HepG2 (cell line): ENCODE results near the gene NFASC. TPM values are rescaled to one million over a fixed set of nuclear protein-coding genes. Genes with fewer than 3 reads are reported as not detected.

ENCODE experiments used
- AHDC1 ChIP-seq: sonication (generic); formaldehyde crosslinking; IDR thresholded peaks from 2 replicates; pipeline ENCODE4 v1.5.1; 2020; ENCODE audit warnings: mild to moderate bottlenecking, missing genetic modification reagents, borderline replicate concordance
- DNMT3B ChIP-seq: conservative IDR thresholded peaks from 2 replicates; pipeline ENCODE4 v1.6.1; 2016; ENCODE audit warnings: missing biosample characterization, control low read depth
- HOXA7 ChIP-seq: sonication (generic); formaldehyde crosslinking; IDR thresholded peaks from 2 replicates; pipeline ENCODE4 v1.8.1; 2022; ENCODE audit warnings: mild to moderate bottlenecking, missing genetic modification reagents, moderate library complexity
- ISX ChIP-seq: sonication (generic); formaldehyde crosslinking; conservative IDR thresholded peaks from 2 replicates; pipeline ENCODE4 v1.5.0; 2020; ENCODE audit warnings: missing genetic modification reagents
- TBP ChIP-seq: sonication (generic); formaldehyde crosslinking; IDR thresholded peaks from 2 replicates; pipeline ENCODE4 v1.5.0; 2020; ENCODE audit warnings: missing genetic modification reagents
- ZBTB2 ChIP-seq: sonication (generic); formaldehyde crosslinking; IDR thresholded peaks from 2 replicates; pipeline ENCODE4 v1.8.0; 2022; ENCODE audit warnings: low read depth, missing genetic modification reagents
- ZNF574 ChIP-seq: sonication (generic); formaldehyde crosslinking; IDR thresholded peaks from 2 replicates; pipeline ENCODE4 v1.4.0; 2020; ENCODE audit warnings: missing genetic modification reagents
- ZSCAN31 ChIP-seq: sonication (generic); formaldehyde crosslinking; IDR thresholded peaks from 2 replicates; pipeline ENCODE4 v1.5.0; 2020; ENCODE audit warnings: low read depth, mild to moderate bottlenecking, missing genetic modification reagents
- polyA plus RNA-seq, 8 experiments: library from polyadenylated mRNA; depleted of rRNA in 3 of 8; stranded (reverse) in 7 of 8; unstranded in 1 of 8; fragments of >200 nt; fragmentation: Illumina TruSeq in 4 of 8; extraction: Trizol in 4 of 8; gene quantifications; 2 replicates each; pipeline versions ENCODE4 v1.2.1 to v1.2.3, GENCODE V29; 2011 to 2016; ENCODE audit warnings: low read depth in 4 of 8, missing spikeins in 1 of 8, mixed read lengths in 1 of 8; ENCODE audit not compliant: insufficient read depth in 1 of 8
- total RNA-seq, 5 experiments: library from RNA; depleted of rRNA; stranded (reverse); fragments of >200 nt; fragmentation: Illumina TruSeq; extraction: Trizol; gene quantifications; 2 replicates each; pipeline ENCODE4 v1.2.3, GENCODE V29; 2016; ENCODE audit warnings: low read depth in 1 of 5
- TF ChIP-seq, protein P1 (sequence below): sonication (generic); formaldehyde crosslinking; IDR thresholded peaks from one replicate; pipeline ENCODE4 v1.5.1; 2020; ENCODE audit warnings: mild to moderate bottlenecking, missing genetic modification reagents; ENCODE audit errors: not compliant biosample characterization

NFASC gene
- total and polyA plus RNA-seq, 2 of the 13 experiments (the other 11 are each of a cell fraction or from before 2014, with no cell fraction given): not detected

- TF ChIP-seq, protein P1, sequence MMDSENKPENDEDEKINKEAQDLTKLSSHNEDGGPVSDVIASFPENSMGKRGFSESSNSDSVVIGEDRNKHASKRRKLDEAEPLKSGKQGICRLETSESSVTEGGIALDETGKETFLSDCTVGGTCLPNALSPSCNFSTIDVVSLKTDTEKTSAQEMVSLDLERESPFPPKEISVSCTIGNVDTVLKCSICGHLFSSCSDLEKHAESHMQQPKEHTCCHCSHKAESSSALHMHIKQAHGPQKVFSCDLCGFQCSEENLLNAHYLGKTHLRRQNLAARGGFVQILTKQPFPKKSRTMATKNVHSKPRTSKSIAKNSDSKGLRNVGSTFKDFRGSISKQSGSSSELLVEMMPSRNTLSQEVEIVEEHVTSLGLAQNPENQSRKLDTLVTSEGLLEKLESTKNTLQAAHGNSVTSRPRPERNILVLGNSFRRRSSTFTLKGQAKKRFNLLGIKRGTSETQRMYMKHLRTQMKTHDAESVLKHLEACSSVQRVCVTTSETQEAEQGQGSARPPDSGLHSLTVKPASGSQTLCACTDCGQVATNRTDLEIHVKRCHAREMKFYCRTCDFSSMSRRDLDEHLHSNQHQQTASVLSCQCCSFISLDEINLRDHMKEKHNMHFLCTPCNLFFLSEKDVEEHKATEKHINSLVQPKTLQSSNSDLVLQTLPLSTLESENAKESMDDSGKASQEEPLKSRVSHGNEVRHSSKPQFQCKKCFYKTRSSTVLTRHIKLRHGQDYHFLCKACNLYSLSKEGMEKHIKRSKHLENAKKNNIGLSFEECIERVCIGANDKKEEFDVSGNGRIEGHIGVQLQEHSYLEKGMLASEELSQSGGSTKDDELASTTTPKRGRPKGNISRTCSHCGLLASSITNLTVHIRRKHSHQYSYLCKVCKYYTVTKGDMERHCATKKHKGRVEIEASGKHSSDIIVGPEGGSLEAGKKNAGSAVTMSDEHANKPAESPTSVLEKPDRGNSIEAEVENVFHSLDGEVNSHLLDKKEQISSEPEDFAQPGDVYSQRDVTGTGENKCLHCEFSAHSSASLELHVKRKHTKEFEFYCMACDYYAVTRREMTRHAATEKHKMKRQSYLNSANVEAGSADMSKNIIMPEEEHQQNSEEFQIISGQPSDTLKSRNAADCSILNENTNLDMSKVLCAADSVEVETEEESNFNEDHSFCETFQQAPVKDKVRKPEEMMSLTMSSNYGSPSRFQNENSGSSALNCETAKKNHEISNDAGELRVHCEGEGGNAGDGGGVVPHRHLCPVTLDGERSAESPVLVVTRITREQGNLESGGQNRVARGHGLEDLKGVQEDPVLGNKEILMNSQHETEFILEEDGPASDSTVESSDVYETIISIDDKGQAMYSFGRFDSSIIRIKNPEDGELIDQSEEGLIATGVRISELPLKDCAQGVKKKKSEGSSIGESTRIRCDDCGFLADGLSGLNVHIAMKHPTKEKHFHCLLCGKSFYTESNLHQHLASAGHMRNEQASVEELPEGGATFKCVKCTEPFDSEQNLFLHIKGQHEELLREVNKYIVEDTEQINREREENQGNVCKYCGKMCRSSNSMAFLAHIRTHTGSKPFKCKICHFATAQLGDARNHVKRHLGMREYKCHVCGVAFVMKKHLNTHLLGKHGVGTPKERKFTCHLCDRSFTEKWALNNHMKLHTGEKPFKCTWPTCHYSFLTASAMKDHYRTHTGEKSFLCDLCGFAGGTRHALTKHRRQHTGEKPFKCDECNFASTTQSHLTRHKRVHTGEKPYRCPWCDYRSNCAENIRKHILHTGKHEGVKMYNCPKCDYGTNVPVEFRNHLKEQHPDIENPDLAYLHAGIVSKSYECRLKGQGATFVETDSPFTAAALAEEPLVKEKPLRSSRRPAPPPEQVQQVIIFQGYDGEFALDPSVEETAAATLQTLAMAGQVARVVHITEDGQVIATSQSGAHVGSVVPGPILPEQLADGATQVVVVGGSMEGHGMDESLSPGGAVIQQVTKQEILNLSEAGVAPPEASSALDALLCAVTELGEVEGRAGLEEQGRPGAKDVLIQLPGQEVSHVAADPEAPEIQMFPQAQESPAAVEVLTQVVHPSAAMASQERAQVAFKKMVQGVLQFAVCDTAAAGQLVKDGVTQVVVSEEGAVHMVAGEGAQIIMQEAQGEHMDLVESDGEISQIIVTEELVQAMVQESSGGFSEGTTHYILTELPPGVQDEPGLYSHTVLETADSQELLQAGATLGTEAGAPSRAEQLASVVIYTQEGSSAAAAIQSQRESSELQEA (CRISPR knock-in tag): no peak
- TF ChIP-seq ZBTB2 (CRISPR knock-in tag): no peak
- TF ChIP-seq HOXA7 (CRISPR knock-in tag): no peak
- TF ChIP-seq ZNF574 (CRISPR knock-in tag): no peak
- no peak for TF ChIP-seq DNMT3B (CRISPR knock-in tag)
- TF ChIP-seq ISX (CRISPR knock-in tag): no peak
- no peak for TF ChIP-seq AHDC1 (CRISPR knock-in tag)
- no peak for TF ChIP-seq TBP (CRISPR knock-in tag)
- no peak for TF ChIP-seq ZSCAN31 (CRISPR knock-in tag)
- TF ChIP-seq, all 625 proteins: peak for 0
These were observed 188.2 kb downstream of the NFASC start (continued) for GRCh38 chr1:205058853-205059252.
